CD1c-positive myeloid dendritic cell (primary cell): ENCODE measurements around the gene MTMR10.

Source experiments
- DNase-seq: peaks from one replicate; pipeline ENCODE4 v3.0.0-alpha.2; 2016; ENCODE audit errors: extremely low spot score

MTMR10 gene

GRCh38 chr15:30991255-30992235 lies at the start of gene MTMR10:
TSS of gene MTMR10 (minus strand) at chr15:30991628. CDS start at chr15:30991506, 122 bp downstream.
- peak; percentile 92 for DNase-seq

- DNase-seq = no peak
Observed at GRCh38 chr15:31040611-31041010, 49.2 kb upstream of the MTMR10 start.

GRCh38 chr15:31039961-31040360 lies 48.5 kb upstream of the MTMR10 start:
- DNase-seq = no peak

- DNase-seq = no peak
Observed at GRCh38 chr15:31037731-31038477, 46.5 kb upstream of the MTMR10 start.

GRCh38 chr15:31036783-31037182 lies 45.4 kb upstream of the MTMR10 start:
- DNase-seq = no peak

- DNase-seq = no peak
Observed at GRCh38 chr15:31035610-31036009, 44.2 kb upstream of the MTMR10 start.

GRCh38 chr15:31034152-31034551 lies 42.7 kb upstream of the MTMR10 start:
- DNase-seq = no peak

GRCh38 chr15:31032961-31033371 lies 41.5 kb upstream of the MTMR10 start:
- DNase-seq = no peak

GRCh38 chr15:31031471-31032067 lies 40.1 kb upstream of the MTMR10 start:
- DNase-seq = no peak

GRCh38 chr15:31027910-31028578 lies 36.6 kb upstream of the MTMR10 start:
- DNase-seq = no peak

GRCh38 chr15:31025996-31026395 lies 34.6 kb upstream of the MTMR10 start:
- DNase-seq = no peak

GRCh38 chr15:31024979-31025378 lies 33.6 kb upstream of the MTMR10 start:
- DNase-seq = no peak

- DNase-seq = no peak
Observed at GRCh38 chr15:31024330-31024729, 32.9 kb upstream of the MTMR10 start.

- no peak for DNase-seq
Observed at GRCh38 chr15:31023841-31024240, 32.4 kb upstream of the MTMR10 start.

- no peak for DNase-seq
Observed at GRCh38 chr15:31021067-31021665, 29.7 kb upstream of the MTMR10 start.

- DNase-seq = no peak
Observed at GRCh38 chr15:31020542-31020941, 29.1 kb upstream of the MTMR10 start.

- no peak for DNase-seq
Observed at GRCh38 chr15:31019986-31020385, 28.6 kb upstream of the MTMR10 start.

- no peak for DNase-seq
Observed at GRCh38 chr15:31017311-31017710, 25.9 kb upstream of the MTMR10 start.

- no peak for DNase-seq
Observed at GRCh38 chr15:31016446-31016915, 25.1 kb upstream of the MTMR10 start.

GRCh38 chr15:31014608-31014925 lies 23.1 kb upstream of the MTMR10 start:
- DNase-seq = no peak

GRCh38 chr15:31013863-31014607 lies 22.6 kb upstream of the MTMR10 start:
- peak; percentile 9 for DNase-seq
